GM21576 (cell line): ENCODE data around the gene SLC30A3.

Experiments
- ATAC-seq: cut with Tn5 transposase; IDR thresholded peaks from one replicate; pipeline ENCODE4 v1.9.1; 2021; ENCODE audit warnings: mild to moderate bottlenecking, moderate library complexity; ENCODE audit not compliant: unreplicated experiment

Gene SLC30A3

GRCh38 chr2:27208486-27209050 is 54.3 kb downstream of the SLC30A3 start:
- ATAC-seq, result no peak

- no peak for ATAC-seq
Measured at GRCh38 chr2:27206346-27206745, 56.5 kb downstream of the SLC30A3 start.

- no peak for ATAC-seq
Measured at GRCh38 chr2:27205206-27205605, 57.6 kb downstream of the SLC30A3 start.

- ATAC-seq, result no peak
Measured at GRCh38 chr2:27204566-27204965, 58.3 kb downstream of the SLC30A3 start.

- ATAC-seq, result no peak
Measured at GRCh38 chr2:27203741-27204140, 59.1 kb downstream of the SLC30A3 start.
